Muscle of leg (tissue), 11 donors: ENCODE results near the gene ATP2A1. TPM values are rescaled to one million over a fixed set of nuclear protein-coding genes. Genes with fewer than 3 reads are reported as not detected.
A peak's percentile ranks its signal among the peaks of the same experiment; 100 is the strongest.
"Not testable (repeated sequence)": the region's sequence is repeated elsewhere in the genome, so short reads cannot be mapped to it uniquely, and the experiment has no call there.

ENCODE experiments used
- DNase-seq: peaks from one replicate; pipeline ENCODE4 v3.0.0; 2013
- H3K27ac ChIP-seq: one replicate; pipeline ENCODE4 v1.5.1; 2013; ENCODE audit warnings: mild to moderate bottlenecking, low read length, control low read depth
- H3K27me3 ChIP-seq: one replicate; pipeline ENCODE4 v1.6.1; 2013; ENCODE audit warnings: low read length; ENCODE audit not compliant: control insufficient read depth, insufficient read depth
- H3K36me3 ChIP-seq: one replicate; pipeline ENCODE4 v1.6.1; 2013; ENCODE audit warnings: low read length; ENCODE audit not compliant: control insufficient read depth, insufficient read depth
- H3K4me1 ChIP-seq: one replicate; pipeline ENCODE4 v1.6.1; 2013; ENCODE audit warnings: low read length; ENCODE audit not compliant: control insufficient read depth, insufficient read depth
- H3K4me3 ChIP-seq: one replicate; pipeline ENCODE4 v1.5.1; 2013; ENCODE audit warnings: low read length, control low read depth
- H3K9me3 ChIP-seq: replicated peaks from 2 replicates; pipeline ENCODE4 v1.6.1; 2013; ENCODE audit warnings: low read depth, low read length; ENCODE audit not compliant: control insufficient read depth
- WGBS: methylation state at CpG from one replicate; pipeline ENCODE4 v1.1.5; 2013; ENCODE audit warnings: missing lambda C conversion rate; ENCODE audit not compliant: insufficient coverage; 5-methylcytosine and 5-hydroxymethylcytosine counted together
- polyA plus RNA-seq, 8 donors: library from polyadenylated mRNA; unstranded; fragments of 120-200 nt; gene quantifications; one replicate each; pipeline versions ENCODE4 v1.2.1 to v1.2.3, GENCODE V29; 2013; ENCODE audit warnings: inconsistent platforms in 1 of 8, low replicate concordance in 1 of 8; ENCODE audit not compliant: insufficient read length in 8 of 8, insufficient read depth in 1 of 8
- total RNA-seq: library from RNA; stranded (reverse); fragments of 120-200 nt; gene quantifications from one replicate; pipeline ENCODE4 v1.2.4, GENCODE V29; 2013

The ATP2A1 gene
- total and polyA plus RNA-seq, 9 donors = 168 to 587 (median 463) TPM

DNA sequence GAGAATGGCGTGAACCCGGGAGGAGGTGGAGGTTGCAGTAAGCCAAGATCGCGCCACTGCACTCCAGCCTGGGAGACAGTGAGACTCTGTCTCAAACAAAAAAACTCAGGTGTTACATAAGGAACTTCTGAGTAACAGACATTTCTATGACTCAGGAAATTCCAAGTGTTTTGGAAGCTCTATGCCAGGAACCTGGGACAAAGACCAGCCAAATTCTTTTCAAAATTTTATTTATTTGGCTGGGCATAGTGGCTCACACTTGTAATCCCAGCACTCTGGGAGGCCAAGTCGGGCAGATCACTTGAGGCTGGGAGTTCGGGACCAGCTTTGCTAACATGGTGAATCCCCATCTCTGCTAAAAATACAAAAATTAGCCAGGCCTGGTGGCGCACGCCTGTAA is 19.9 kb upstream of the ATP2A1 start:
- WGBS = 87% methylated on average over 6 of the region's 8 CpGs
- no peak for DNase-seq
- no peaks in the 10 kb centered on the region for H3K36me3 ChIP-seq
- H3K4me3 ChIP-seq = no peak overlapping the region
- no peaks in the 10 kb centered on the region for H3K9me3 ChIP-seq
- no peak overlapping the region for H3K27ac ChIP-seq
- peaks cover 4% of the 10 kb centered on the region for H3K4me1 ChIP-seq
- H3K27me3 ChIP-seq = no peaks in the 10 kb centered on the region

DNA sequence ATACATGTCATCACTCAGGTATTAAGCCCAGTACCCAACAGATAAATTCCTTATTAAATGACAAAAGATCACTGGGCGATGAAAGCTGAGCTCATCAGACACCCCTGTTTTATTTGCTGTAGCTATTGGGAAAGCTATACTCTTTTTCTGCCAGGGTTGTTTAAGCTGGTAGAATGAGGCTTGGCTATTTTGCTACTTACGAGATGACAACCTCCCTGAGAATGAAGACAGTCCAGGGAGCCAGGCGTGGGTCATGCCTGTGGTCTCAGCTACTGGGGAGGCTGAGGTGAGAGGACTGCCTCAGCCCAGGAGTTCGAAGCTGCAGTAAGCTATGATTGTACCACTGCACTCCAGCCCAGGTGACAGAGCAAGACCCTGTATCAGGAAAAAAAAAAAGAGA is 19.0 kb upstream of the ATP2A1 start:
- WGBS = 54% methylated on average over 3 of the region's 4 CpGs
- Histone ChIP-seq H3K36me3 (no peaks in the 10 kb centered on the region), H3K27me3 (no peaks in the 10 kb centered on the region), H3K4me1 (peaks cover 6% of the 10 kb centered on the region), H3K27ac (no peak overlapping the region), H3K4me3 (no peak overlapping the region), H3K9me3 (no peaks in the 10 kb centered on the region)
- DNase-seq = no peak

DNA sequence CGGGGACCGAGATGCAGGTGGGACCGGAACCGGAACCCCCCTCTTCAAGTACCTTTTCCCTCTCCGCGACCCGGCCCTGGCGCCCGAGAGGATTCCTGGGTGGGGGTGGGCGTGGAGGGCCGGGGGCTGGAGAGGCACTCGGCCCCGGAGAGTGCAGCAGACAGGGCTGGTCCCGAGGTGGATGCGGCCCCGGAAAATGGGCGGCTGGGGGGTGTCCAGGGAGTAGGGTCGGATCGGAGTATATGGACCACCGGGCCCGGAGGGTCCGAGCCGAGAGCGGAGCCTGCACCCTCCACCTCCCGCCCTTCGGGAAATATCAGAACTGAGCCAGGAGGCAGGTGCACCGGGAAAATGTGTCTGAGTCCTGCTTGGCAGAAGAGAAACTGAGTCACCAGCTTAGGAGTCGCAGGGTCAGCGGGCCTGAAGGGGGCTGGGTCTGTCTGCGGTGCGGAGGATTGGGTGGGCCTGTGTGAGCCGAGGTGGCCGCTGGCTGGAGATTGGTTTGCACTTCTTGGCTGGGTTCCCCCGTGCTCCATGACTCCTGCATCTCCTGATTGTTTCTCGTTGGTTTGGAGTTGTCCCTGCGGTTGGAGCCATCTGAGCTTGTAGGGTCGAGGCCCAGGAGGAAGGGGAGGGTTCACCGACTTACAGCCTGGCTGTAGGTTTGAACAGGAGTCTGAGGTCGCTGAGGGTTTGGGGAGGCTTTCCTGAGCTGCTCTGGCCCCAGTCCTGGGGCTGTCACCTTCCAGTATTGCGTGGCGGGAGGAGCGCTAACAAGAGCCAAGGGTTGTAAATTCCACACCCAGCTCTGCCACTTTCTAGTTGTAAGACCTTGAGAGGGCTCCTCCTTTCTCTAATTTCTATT is 14.1 kb upstream of the ATP2A1 start:
- H3K27ac ChIP-seq = peak overlapping the region; percentile 98
- peak overlapping the region; percentile 79 for H3K4me3 ChIP-seq
- peak; percentile 62 for DNase-seq
- no peaks in the 10 kb centered on the region for H3K27me3 ChIP-seq
- peaks cover 29% of the 10 kb centered on the region for H3K36me3 ChIP-seq
- no peaks in the 10 kb centered on the region for H3K9me3 ChIP-seq
- peaks cover 20% of the 10 kb centered on the region for H3K4me1 ChIP-seq
- WGBS = 0% methylated on average over 27 of the region's 42 CpGs

DNA sequence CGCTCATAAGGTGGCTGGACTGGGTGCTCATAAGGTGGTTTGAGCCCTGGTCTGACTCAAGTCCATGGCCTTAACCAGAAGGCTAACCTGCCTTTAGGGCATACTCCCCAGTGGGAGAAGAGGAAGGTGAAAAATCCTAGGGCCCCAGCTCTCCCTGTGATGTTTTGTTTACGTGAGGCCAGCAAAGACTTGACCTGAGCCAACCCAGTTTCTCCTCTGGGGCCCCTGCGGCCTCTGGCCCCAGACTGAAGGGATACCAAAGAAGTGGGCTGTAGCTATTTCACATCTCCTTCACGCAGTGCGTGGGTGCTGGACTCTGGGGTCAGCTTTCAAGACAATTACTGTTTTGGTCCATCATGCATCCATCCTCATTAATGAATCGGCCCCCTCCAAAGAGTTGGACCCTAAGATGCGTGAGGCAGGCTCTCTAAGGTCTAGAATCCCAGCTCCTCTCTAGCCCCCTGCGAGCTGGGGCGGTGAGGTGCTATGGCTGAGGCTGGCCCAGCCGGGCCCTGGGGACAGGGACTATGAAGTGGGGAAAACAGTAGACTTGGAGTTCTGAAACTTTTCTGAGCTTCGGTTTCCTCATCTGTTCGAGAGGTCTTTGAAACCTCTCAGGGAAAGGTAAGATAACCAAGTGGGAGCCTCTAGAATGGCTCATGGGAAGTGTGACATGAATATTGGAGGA is 13.1 kb upstream of the ATP2A1 start:
- 80% methylated on average over 8 of the region's 12 CpGs for WGBS
- Histone ChIP-seq H3K27ac (no peak overlapping the region), H3K27me3 (no peaks in the 10 kb centered on the region), H3K4me1 (peaks cover 20% of the 10 kb centered on the region), H3K36me3 (peaks cover 39% of the 10 kb centered on the region), H3K9me3 (no peaks in the 10 kb centered on the region), H3K4me3 (no peak overlapping the region)
- no peak for DNase-seq

DNA sequence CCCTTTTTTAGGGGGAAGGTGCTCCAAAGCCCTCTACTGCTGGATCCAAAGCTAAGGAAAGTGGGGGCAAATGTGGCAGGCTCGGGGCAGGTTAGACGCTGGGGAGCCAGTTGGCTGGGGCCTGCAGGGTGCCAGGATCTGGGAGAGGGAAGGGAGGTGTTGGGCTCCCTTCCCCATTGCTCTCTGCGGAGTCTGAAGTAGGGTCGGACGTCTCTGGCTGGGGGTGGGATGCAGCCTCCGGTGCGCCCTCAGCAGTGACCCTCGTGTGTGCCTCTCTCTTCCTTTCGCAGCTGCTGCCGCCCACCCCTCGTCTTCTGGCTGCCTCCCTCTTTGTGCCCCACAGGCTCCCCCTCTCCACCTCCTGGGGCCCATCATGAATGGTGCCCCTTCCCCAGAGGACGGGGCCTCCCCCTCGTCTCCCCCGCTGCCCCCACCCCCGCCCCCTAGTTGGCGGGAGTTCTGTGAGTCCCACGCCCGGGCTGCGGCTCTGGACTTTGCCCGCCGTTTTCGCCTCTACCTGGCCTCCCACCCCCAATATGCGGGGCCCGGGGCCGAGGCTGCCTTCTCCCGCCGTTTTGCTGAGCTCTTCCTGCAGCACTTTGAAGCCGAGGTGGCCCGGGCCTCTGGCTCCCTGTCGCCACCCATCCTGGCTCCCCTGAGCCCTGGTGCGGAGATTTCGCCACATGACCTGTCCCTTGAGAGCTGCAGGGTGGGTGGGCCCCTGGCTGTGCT is 12.4 kb upstream of the ATP2A1 start:
- DNase-seq = no peak
- H3K9me3 ChIP-seq = no peaks in the 10 kb centered on the region
- no peaks in the 10 kb centered on the region for H3K27me3 ChIP-seq
- peaks cover 46% of the 10 kb centered on the region for H3K36me3 ChIP-seq
- no peak overlapping the region for H3K4me3 ChIP-seq
- no peak overlapping the region for H3K27ac ChIP-seq
- WGBS = 70% methylated on average over 21 of the region's 32 CpGs
- H3K4me1 ChIP-seq = peaks cover 20% of the 10 kb centered on the region

DNA sequence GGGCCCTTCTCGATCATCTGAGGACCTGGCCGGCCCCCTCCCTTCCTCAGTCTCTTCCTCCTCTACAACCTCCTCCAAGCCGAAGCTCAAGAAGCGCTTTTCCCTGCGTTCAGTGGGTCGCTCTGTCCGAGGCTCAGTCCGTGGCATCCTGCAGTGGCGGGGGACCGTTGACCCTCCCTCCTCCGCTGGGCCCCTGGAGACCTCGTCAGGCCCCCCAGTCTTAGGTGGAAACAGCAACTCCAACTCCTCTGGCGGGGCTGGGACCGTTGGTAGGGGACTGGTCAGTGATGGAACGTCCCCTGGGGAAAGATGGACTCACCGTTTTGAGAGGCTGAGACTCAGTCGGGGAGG is 11.9 kb upstream of the ATP2A1 start:
- Histone ChIP-seq H3K9me3 (no peaks in the 10 kb centered on the region), H3K4me1 (peaks cover 20% of the 10 kb centered on the region), H3K27me3 (no peaks in the 10 kb centered on the region), H3K36me3 (peaks cover 52% of the 10 kb centered on the region), H3K4me3 (no peak overlapping the region), H3K27ac (no peak overlapping the region)
- DNase-seq = no peak
- WGBS = 80% methylated on average over 14 of the region's 17 CpGs

DNA sequence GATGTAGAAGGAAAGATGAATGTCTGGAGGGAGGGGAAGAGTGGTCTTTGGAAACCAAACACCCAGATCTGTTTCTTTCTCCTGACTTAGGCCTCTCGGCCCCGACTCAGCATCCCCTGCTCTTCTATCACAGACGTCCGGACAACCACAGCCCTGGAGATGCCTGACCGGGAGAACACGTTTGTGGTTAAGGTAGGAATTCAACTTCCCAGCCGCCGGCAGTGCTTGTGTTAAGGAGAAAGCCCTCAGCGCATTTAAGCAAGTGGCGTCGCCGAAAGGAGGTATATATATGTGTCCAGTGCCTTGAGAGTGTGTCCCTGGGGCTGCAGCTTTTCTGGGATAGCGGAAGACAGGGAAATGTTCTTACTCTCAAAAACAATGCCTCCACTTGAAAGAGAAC is 11.0 kb upstream of the ATP2A1 start:
- Histone ChIP-seq H3K4me1 (peaks cover 20% of the 10 kb centered on the region), H3K4me3 (no peak overlapping the region), H3K36me3 (peaks cover 60% of the 10 kb centered on the region), H3K27me3 (no peaks in the 10 kb centered on the region), H3K27ac (no peak overlapping the region), H3K9me3 (no peaks in the 10 kb centered on the region)
- 96% methylated on average over 7 of the region's 13 CpGs for WGBS
- no peak for DNase-seq

DNA sequence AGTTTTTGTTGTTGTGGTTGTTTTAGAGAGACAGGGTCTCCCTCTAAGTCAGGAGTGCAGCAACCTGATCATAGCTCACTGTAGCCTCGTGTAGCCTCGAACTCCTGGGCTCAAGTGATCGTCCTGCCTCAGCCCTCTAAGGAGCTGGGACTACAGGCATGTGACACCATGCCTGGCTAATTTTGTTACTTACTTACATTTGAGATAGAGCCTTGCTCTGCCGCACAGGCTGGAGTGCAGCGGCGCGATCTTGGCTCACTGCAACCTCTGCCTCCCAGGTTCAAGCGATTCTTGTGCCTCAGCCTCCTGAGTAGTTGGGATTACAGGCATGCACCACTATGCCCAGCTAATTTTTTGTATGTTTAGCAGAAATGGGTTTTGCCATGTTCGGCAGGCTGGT is 10.6 kb upstream of the ATP2A1 start:
- WGBS = 92% methylated on average over 3 of the region's 9 CpGs
- DNase-seq, H3K9me3 ChIP-seq, H3K4me3 ChIP-seq, H3K27me3 ChIP-seq, H3K27ac ChIP-seq: not testable (repeated sequence)
- peaks cover 18% of the 10 kb centered on the region for H3K4me1 ChIP-seq
- peaks cover 64% of the 10 kb centered on the region for H3K36me3 ChIP-seq

DNA sequence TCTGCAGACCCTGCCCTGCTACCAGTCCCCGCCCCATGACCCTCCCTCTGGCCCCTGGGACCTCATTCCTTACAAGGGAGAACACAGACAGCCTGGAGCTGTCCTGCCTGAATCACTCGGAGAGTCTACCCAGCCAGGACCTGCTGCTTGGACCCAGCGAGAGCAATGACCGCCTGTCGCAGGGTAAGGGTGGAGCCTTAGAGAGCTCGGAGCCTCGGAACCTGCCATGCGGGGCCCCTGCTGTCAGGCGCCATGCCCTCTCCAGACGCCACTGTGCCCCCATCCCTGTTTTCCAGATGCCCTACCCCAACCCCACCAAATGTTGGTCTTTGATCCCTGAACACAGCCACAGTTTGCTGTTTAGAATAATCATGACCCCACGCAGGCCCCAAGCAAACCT is 9.1 kb upstream of the ATP2A1 start:
- Histone ChIP-seq H3K27me3 (no peaks in the 10 kb centered on the region), H3K4me3 (no peak overlapping the region), H3K36me3 (peaks cover 79% of the 10 kb centered on the region), H3K9me3 (no peaks in the 10 kb centered on the region), H3K4me1 (peaks cover 18% of the 10 kb centered on the region), H3K27ac (no peak overlapping the region)
- no peak for DNase-seq
- WGBS = 92% methylated on average over 10 of the region's 11 CpGs

DNA sequence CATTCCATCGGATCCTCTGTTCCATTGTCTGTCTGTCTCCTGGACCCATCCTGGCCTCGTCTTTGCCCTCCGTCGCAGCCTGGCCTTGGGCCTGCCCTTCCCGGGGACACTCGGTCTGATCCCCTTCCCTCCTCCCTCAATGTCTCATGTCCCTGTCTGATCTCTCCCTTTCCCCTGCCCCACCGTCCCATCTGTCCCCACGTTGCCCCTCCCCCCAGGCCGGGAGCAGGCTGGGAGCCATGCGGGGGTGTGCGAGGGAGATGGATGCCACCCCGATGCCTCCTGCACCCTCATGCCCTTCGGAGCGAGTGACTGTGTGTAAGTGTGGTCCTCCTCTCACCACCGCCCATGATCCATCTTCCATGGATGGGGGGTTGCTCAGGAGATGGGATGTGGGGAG is 5.3 kb upstream of the ATP2A1 start:
- no peaks in the 10 kb centered on the region for H3K27me3 ChIP-seq
- H3K27ac ChIP-seq = no peak overlapping the region
- no peak overlapping the region for H3K4me3 ChIP-seq
- H3K36me3 ChIP-seq = peaks cover 61% of the 10 kb centered on the region
- DNase-seq = no peak
- peaks cover 38% of the 10 kb centered on the region for H3K4me1 ChIP-seq
- no peaks in the 10 kb centered on the region for H3K9me3 ChIP-seq
- WGBS = 87% methylated on average over 6 of the region's 15 CpGs
